Tibial artery (tissue), 4 donors: ENCODE results near the gene ENTPD8.

Source experiments
- DNase-seq, 2 donors: peaks; one replicate each; pipeline ENCODE4 v3.0.0-alpha.2; 2019
- H3K27ac ChIP-seq, 2 donors: fragments of 200-600 bp; sonication (generic) in 1 of 2; 1 replicate in 1 of 2; 2 replicates in 1 of 2; pipeline ENCODE4 v1.5.1; 2018 to 2019; ENCODE audit warnings: mild to moderate bottlenecking in 1 of 2
- H3K27me3 ChIP-seq, 2 donors: fragments of 200-600 bp; sonication (generic) in 1 of 2; one replicate each; pipeline versions ENCODE4 v1.5.1 to v1.6.0; 2016 to 2019
- H3K36me3 ChIP-seq, 3 donors: fragments of 200-600 bp; sonication (generic) in 2 of 3; one replicate each; pipeline ENCODE4 v1.5.1; 2016 to 2019; ENCODE audit warnings: mild to moderate bottlenecking in 2 of 3
- H3K4me1 ChIP-seq, 4 donors: fragments of 200-600 bp; sonication (generic) in 2 of 4; 1 replicate in 3 of 4; 2 replicates in 1 of 4; pipeline ENCODE4 v1.5.1; 2016 to 2019
- H3K4me3 ChIP-seq, 2 donors: fragments of 200-600 bp; sonication (generic) in 1 of 2; 1 replicate in 1 of 2; 2 replicates in 1 of 2; pipeline ENCODE4 v1.5.1; 2018 to 2019; ENCODE audit warnings: mild to moderate bottlenecking in 2 of 2
- H3K9me3 ChIP-seq, 3 donors: fragments of 200-600 bp; sonication (generic) in 1 of 3; one replicate each; pipeline ENCODE4 v1.5.1; 2016 to 2019
- intact Hi-C: fragments of 100-400 bp; cut with DNase I; formaldehyde crosslinking; loops from one replicate; pipeline ENCODE4 v1.15.0; 2023; ENCODE audit warnings: low total_unique reads
- TF ChIP-seq, protein P1 (sequence below), 2 experiments: fragments of 200-600 bp in 1 of 2; fragments of 450-650 bp in 1 of 2; IDR thresholded peaks; one replicate each; pipeline ENCODE4 v1.5.1; 2017 to 2019; ENCODE audit warnings: antibody characterized with exemption in 2 of 2, mild to moderate bottlenecking in 1 of 2, moderate library complexity in 1 of 2

Gene ENTPD8

DNA sequence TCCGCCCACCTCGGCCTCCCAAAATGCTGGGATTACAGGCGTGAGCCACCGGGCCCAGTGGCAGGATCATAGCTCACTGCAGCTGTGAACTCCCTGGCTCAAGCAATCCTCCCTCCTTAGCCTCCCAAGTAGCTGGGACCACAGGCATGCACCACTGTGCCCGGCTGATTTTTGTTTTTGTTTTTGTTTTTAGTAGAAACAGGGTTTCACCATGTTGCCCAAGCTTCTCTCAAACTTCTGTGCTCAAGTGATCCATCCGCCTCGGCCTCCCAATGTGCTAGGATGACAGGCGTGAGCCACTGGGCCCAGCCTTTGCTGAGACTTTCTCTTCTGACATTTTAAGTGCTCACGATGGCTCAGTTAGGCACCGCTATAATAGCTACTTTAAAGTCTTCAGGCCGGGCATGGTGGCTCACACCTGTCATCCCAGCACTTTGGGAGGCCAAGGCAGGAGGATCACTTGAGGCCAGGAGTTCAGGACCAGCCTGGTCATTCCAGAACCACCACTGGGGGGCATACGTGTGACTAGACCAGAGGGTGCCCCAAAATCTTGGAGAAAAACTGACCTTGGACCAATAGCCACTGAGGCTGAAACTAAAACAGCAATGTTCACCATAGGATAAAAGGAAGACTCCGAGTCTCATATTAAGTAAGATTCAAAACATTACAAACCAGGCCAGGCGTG is 3.1 kb upstream of the ENTPD8 start:
- H3K36me3 ChIP-seq, result peaks cover 5 to 11% (median 7%) of the 10 kb centered on the region in 3 donors
- DNase-seq, result no peak
- no peak overlapping the region for H3K4me3 ChIP-seq
- intact Hi-C loops, result no loop called here
- TF ChIP-seq, protein P1, sequence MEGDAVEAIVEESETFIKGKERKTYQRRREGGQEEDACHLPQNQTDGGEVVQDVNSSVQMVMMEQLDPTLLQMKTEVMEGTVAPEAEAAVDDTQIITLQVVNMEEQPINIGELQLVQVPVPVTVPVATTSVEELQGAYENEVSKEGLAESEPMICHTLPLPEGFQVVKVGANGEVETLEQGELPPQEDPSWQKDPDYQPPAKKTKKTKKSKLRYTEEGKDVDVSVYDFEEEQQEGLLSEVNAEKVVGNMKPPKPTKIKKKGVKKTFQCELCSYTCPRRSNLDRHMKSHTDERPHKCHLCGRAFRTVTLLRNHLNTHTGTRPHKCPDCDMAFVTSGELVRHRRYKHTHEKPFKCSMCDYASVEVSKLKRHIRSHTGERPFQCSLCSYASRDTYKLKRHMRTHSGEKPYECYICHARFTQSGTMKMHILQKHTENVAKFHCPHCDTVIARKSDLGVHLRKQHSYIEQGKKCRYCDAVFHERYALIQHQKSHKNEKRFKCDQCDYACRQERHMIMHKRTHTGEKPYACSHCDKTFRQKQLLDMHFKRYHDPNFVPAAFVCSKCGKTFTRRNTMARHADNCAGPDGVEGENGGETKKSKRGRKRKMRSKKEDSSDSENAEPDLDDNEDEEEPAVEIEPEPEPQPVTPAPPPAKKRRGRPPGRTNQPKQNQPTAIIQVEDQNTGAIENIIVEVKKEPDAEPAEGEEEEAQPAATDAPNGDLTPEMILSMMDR (IDR thresholded peaks at IDR 0.05), result no peak
- peaks cover 0 to 16% (median 12%) of the 10 kb centered on the region in 4 donors for H3K4me1 ChIP-seq
- no peak overlapping the region for H3K27ac ChIP-seq
- H3K9me3 ChIP-seq, result no peaks in the 10 kb centered on the region
- H3K27me3 ChIP-seq, result peaks cover 0 to 43% of the 10 kb centered on the region in 2 donors

GRCh38 chr9:137441935-137442321 is 771 bp upstream of the ENTPD8 start:
- intact Hi-C loops, result no loop called here
- Histone ChIP-seq H3K9me3 (no peaks in the 10 kb centered on the region), H3K27ac (no peak overlapping the region), H3K4me3 (peak overlapping the region in 1 of 2 donors; percentile 40), H3K36me3 (no peaks in the 10 kb centered on the region), H3K4me1 (peaks cover 0 to 21% (median 12%) of the 10 kb centered on the region in 4 donors), H3K27me3 (peaks cover 0 to 65% of the 10 kb centered on the region in 2 donors)
- DNase-seq, result no peak
- TF ChIP-seq, protein P1 (IDR thresholded peaks at IDR 0.05), result no peak

- no peaks in the 10 kb centered on the region for H3K36me3 ChIP-seq
- no peaks in the 10 kb centered on the region for H3K9me3 ChIP-seq
Observed at GRCh38 chr9:137439158-137439714, 1.9 kb downstream of the ENTPD8 start.

GRCh38 chr9:137438591-137439157 is 2.5 kb downstream of the ENTPD8 start:
- Histone ChIP-seq H3K4me3 (no peak overlapping the region), H3K9me3 (no peaks in the 10 kb centered on the region), H3K27me3 (peaks cover 0 to 61% of the 10 kb centered on the region in 2 donors), H3K27ac (no peak overlapping the region), H3K36me3 (no peaks in the 10 kb centered on the region), H3K4me1 (peaks cover 0 to 26% (median 14%) of the 10 kb centered on the region in 4 donors)
- no peak for DNase-seq
- intact Hi-C loops, result no loop called here
- TF ChIP-seq, protein P1 (IDR thresholded peaks at IDR 0.05), result no peak

More at GRCh38 chr9:137439158-137439714, 1.9 kb downstream of the ENTPD8 start:
- intact Hi-C loops, result no loop called here
- Histone ChIP-seq H3K4me3 (no peak overlapping the region), H3K27ac (no peak overlapping the region), H3K4me1 (peaks cover 0 to 26% (median 14%) of the 10 kb centered on the region in 4 donors), H3K27me3 (peaks cover 0 to 67% of the 10 kb centered on the region in 2 donors)
- no peak for DNase-seq
- TF ChIP-seq, protein P1 (IDR thresholded peaks at IDR 0.05), result no peak

DNA sequence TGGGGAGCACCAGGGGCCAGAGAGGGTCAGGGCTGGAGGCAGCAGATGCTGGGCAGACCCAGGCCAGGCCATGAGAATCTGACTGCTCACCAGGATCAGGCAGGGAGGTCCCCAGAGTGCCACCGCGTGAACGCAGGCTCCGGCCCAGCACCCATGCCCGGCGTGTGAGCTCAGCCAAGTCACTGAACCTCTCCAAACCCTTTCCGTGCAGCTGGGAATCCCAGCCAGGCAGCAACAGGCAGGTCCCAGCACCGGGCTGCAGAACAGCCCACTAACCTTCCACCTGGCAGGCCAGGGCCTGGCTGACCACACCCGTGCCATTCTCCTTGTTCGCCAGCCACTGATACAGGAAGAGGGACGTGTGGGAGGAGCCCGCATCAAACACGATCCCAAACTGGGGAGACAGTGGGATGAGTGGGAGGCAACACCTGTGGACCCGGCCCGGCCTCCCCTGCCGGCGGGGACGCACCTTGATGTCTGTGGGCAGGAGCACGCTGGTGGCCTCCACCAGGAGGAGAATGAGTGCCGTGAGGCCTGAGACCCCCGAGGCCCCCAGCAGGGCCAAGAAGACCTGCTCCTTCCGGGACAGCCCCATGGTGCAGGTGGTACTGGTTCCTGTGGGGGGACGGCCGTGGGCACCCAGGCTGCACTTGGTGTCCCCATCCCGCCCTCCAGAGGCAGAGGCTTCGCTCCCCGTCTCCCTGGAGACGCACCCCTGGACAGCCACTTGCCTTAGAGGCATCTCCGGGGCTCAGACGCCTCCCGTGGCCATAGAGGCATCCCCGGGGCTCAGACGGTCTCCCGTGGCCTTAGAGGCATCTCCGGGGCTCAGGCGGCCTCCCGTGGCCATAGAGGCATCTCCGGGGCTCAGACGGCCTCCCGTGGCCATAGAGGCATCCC is 3.2 kb downstream of the ENTPD8 start:
- Histone ChIP-seq H3K27ac (no peak overlapping the region), H3K4me1 (peaks cover 0 to 26% (median 14%) of the 10 kb centered on the region in 4 donors), H3K36me3 (no peaks in the 10 kb centered on the region), H3K4me3 (no peak overlapping the region), H3K9me3 (no peaks in the 10 kb centered on the region), H3K27me3 (peaks cover 0 to 59% of the 10 kb centered on the region in 2 donors)
- intact Hi-C loops, result no loop called here
- DNase-seq, result no peak
- TF ChIP-seq, protein P1 (IDR thresholded peaks at IDR 0.05), result no peak
